DOHH2 (cell line): ENCODE data around the gene SLC25A6.

Experiments used
- H3F3A ChIP-seq: fragments of 200-600 bp; sonication (generic), shearing (Covaris generic); 2 replicates; pipeline ENCODE4 v1.6.0; 2016; ENCODE audit warnings: antibody characterized with exemption, mild to moderate bottlenecking; ENCODE audit not compliant: control insufficient read depth, insufficient read depth
- H3K27ac ChIP-seq: fragments of 200-600 bp; sonication (generic); 2 replicates; pipeline ENCODE4 v1.5.1; 2014; ENCODE audit warnings: low read depth, mild to moderate bottlenecking, low read length, moderate library complexity
- H3K27me3 ChIP-seq: fragments of 200-600 bp; sonication (generic); 2 replicates; pipeline ENCODE4 v1.6.1; 2014; ENCODE audit warnings: mild to moderate bottlenecking, low read length, mixed read lengths; ENCODE audit not compliant: control insufficient read depth
- H3K36me3 ChIP-seq: fragments of 200-600 bp; sonication (generic); 2 replicates; pipeline ENCODE4 v1.6.1; 2014; ENCODE audit warnings: mild to moderate bottlenecking, low read length, moderate library complexity, mixed read lengths; ENCODE audit not compliant: control insufficient read depth
- H3K4me1 ChIP-seq: fragments of 200-600 bp; sonication (generic); 2 replicates; pipeline ENCODE4 v1.6.1; 2014; ENCODE audit warnings: mild to moderate bottlenecking, low read length, mixed read lengths; ENCODE audit not compliant: control insufficient read depth
- H3K4me2 ChIP-seq: fragments of 200-600 bp; sonication (generic); 2 replicates; pipeline ENCODE4 v1.6.0; 2014; ENCODE audit warnings: mild to moderate bottlenecking, low read length, moderate library complexity
- H3K4me3 ChIP-seq: fragments of 200-600 bp; sonication (generic); 2 replicates; pipeline ENCODE4 v1.5.1; 2014; ENCODE audit warnings: mild to moderate bottlenecking, low read length, mixed read lengths
- H3K79me2 ChIP-seq: fragments of 200-600 bp; sonication (generic); 2 replicates; pipeline ENCODE4 v1.6.1; 2014; ENCODE audit warnings: mild to moderate bottlenecking, low read length, mixed read lengths; ENCODE audit not compliant: control insufficient read depth
- H3K9me2 ChIP-seq: fragments of 200-600 bp; sonication (generic); replicated peaks from 2 replicates; pipeline ENCODE4 v1.6.1; 2014; ENCODE audit warnings: mild to moderate bottlenecking, low read length, mixed read lengths; ENCODE audit not compliant: control insufficient read depth
- H3K9me3 ChIP-seq: fragments of 200-600 bp; sonication (generic); 2 replicates; pipeline ENCODE4 v1.6.1; 2014; ENCODE audit warnings: antibody characterized with exemption, low read length, mixed read lengths; ENCODE audit not compliant: control insufficient read depth, insufficient read depth
- H4K20me1 ChIP-seq: fragments of 200-600 bp; sonication (generic); 2 replicates; pipeline ENCODE4 v1.6.0; 2014; ENCODE audit warnings: low read depth, mild to moderate bottlenecking, antibody characterized with exemption, low read length, moderate library complexity; ENCODE audit not compliant: control insufficient read depth, insufficient read depth
- CTCF ChIP-seq: fragments of 200-600 bp; sonication (generic); IDR thresholded peaks from one replicate; pipeline ENCODE4 v1.5.1; 2014; ENCODE audit warnings: antibody characterized with exemption, mild to moderate bottlenecking, low read depth, low read length; ENCODE audit not compliant: poor library complexity, severe bottlenecking
- EZH2phosphoT487 ChIP-seq: fragments of 200-600 bp; sonication (generic); IDR thresholded peaks from 2 replicates; pipeline ENCODE4 v1.6.1; 2017; ENCODE audit warnings: borderline replicate concordance, mild to moderate bottlenecking, antibody characterized with exemption, low read length, moderate library complexity, mixed read lengths

Gene SLC25A6

GRCh38 chrX:1388651-1389050, 3.3 kb downstream of the SLC25A6 start:
- Histone ChIP-seq H3K79me2 (peaks cover 61% of the 10 kb centered on the region), H3K36me3 (peaks cover 82% of the 10 kb centered on the region), H3K4me2 (no peak overlapping the region), H3K27ac (no peak overlapping the region), H3F3A (peaks cover 62% of the 10 kb centered on the region), H3K9me2 (no peaks in the 10 kb centered on the region), H3K9me3 (no peaks in the 10 kb centered on the region), H3K4me3 (no peak overlapping the region), H4K20me1 (peaks cover 39% of the 10 kb centered on the region), H3K4me1 (peaks cover 25% of the 10 kb centered on the region), H3K27me3 (no peaks in the 10 kb centered on the region)
- TF ChIP-seq CTCF (no peak), EZH2phosphoT487 (no peak)

- TF ChIP-seq EZH2phosphoT487, result no peak
- TF ChIP-seq CTCF, result no peak
- Histone ChIP-seq H3K27ac (no peak overlapping the region), H3K4me1 (peaks cover 19% of the 10 kb centered on the region), H4K20me1 (peaks cover 39% of the 10 kb centered on the region), H3K9me3 (no peaks in the 10 kb centered on the region), H3K4me2 (no peak overlapping the region), H3K79me2 (peaks cover 48% of the 10 kb centered on the region), H3K27me3 (no peaks in the 10 kb centered on the region), H3K36me3 (peaks cover 83% of the 10 kb centered on the region), H3K4me3 (no peak overlapping the region), H3F3A (peaks cover 75% of the 10 kb centered on the region), H3K9me2 (no peaks in the 10 kb centered on the region)
Observed at GRCh38 chrX:1387141-1387776, 4.7 kb downstream of the SLC25A6 start.

- peaks cover 80% of the 10 kb centered on the region for H3F3A ChIP-seq
Observed at GRCh38 chrX:1386338-1387127, 5.4 kb downstream of the SLC25A6 start.

More at GRCh38 chrX:1386338-1387127, 5.4 kb downstream of the SLC25A6 start:
- Histone ChIP-seq H3K4me3 (no peak overlapping the region), H3K9me2 (no peaks in the 10 kb centered on the region), H3K4me2 (no peak overlapping the region), H3K4me1 (peaks cover 19% of the 10 kb centered on the region), H3K79me2 (peaks cover 44% of the 10 kb centered on the region), H3K27ac (no peak overlapping the region), H3K9me3 (no peaks in the 10 kb centered on the region), H4K20me1 (peaks cover 39% of the 10 kb centered on the region), H3K27me3 (no peaks in the 10 kb centered on the region), H3K36me3 (peaks cover 79% of the 10 kb centered on the region)
- TF ChIP-seq EZH2phosphoT487, result no peak
- no peak for TF ChIP-seq CTCF
